ENCODE data around the gene CHD8. TPM values are rescaled to one million over a fixed set of nuclear protein-coding genes. Genes with fewer than 3 reads are reported as not detected.

The CHD8 gene, protein sequence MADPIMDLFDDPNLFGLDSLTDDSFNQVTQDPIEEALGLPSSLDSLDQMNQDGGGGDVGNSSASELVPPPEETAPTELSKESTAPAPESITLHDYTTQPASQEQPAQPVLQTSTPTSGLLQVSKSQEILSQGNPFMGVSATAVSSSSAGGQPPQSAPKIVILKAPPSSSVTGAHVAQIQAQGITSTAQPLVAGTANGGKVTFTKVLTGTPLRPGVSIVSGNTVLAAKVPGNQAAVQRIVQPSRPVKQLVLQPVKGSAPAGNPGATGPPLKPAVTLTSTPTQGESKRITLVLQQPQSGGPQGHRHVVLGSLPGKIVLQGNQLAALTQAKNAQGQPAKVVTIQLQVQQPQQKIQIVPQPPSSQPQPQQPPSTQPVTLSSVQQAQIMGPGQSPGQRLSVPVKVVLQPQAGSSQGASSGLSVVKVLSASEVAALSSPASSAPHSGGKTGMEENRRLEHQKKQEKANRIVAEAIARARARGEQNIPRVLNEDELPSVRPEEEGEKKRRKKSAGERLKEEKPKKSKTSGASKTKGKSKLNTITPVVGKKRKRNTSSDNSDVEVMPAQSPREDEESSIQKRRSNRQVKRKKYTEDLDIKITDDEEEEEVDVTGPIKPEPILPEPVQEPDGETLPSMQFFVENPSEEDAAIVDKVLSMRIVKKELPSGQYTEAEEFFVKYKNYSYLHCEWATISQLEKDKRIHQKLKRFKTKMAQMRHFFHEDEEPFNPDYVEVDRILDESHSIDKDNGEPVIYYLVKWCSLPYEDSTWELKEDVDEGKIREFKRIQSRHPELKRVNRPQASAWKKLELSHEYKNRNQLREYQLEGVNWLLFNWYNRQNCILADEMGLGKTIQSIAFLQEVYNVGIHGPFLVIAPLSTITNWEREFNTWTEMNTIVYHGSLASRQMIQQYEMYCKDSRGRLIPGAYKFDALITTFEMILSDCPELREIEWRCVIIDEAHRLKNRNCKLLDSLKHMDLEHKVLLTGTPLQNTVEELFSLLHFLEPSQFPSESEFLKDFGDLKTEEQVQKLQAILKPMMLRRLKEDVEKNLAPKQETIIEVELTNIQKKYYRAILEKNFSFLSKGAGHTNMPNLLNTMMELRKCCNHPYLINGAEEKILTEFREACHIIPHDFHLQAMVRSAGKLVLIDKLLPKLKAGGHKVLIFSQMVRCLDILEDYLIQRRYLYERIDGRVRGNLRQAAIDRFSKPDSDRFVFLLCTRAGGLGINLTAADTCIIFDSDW (N-terminal part only)
- total RNA-seq = 10 to 100 TPM; 73.9 to 75.5 TPM

DNA sequence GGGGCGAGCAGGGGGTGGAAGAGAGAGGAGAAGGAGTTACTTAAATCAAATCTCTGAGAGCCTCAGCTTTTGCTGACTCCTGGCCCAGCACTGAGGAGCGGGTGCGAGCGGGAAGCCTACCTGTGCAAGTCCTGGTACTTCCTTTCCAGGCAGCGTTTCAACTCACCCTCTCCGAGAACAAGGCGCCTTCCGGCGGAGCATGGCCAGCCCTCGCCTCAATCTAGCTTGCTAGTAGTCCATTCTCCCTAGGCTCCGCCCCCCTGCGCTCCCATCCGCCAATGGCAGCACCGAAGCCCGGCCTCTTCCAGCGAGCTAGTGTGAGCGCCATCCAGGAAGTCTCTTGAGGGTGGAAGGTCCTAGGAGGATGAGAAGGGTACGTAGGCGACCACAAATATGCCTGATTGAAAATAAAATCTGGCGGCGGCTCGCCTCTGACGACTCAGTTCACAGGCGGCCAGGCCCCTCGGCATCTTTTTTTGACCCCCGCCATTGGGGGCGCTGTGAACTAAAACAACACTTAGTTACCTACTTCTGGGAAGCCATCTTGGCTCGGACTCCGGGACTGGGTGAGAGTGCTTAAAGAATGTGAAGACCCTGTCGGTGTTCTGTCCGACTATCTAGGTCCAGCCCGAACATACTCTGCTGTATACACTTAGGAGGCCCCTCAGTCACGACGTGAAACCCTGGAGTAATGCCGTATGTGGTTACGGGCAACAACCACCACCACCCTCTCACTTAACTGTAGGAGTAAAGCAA, at the start of gene CHD8:
TSS of gene CHD8 (minus strand) at position 212 of the 756 bp plus-strand sequence. CDS start 24,480 bp downstream, outside the sequence.
- H3K4me3 Mint-ChIP-seq = peak within 1 kb of the TSS; percentile 91
- peaks cover 17% of the 10 kb centered on the region for H3K36me3 Mint-ChIP-seq (ENCODE audit: low read depth)
- H3K27me3 Mint-ChIP-seq (ENCODE audit: low read depth) = no peaks in the 10 kb centered on the region
- CTCF ChIA-PET = interaction anchor here (0.6 to 4.1 kb wide), 24 partner anchors 9 to 195 kb away, joined by 3 to 16 read pairs (median 4); partner anchors contain the start of genes METTL3, RAB2B and SUPT16H
- peaks cover 37% of the 10 kb centered on the region for H3K4me1 Mint-ChIP-seq (ENCODE audit: low read depth)
- no peaks in the 10 kb centered on the region for H3K9me3 Mint-ChIP-seq
- peak; percentile 100 for DNase-seq
- peak within 1 kb of the TSS; percentile 98 for H3K27ac Mint-ChIP-seq
- intact Hi-C loops (cut with micrococcal nuclease) = loop anchor here (1.0 to 10.0 kb wide), 14 partner anchors 19 to 1099 kb away; partner anchors contain the start of genes ANG, HNRNPC, METTL3 and RNASE4

DNA sequence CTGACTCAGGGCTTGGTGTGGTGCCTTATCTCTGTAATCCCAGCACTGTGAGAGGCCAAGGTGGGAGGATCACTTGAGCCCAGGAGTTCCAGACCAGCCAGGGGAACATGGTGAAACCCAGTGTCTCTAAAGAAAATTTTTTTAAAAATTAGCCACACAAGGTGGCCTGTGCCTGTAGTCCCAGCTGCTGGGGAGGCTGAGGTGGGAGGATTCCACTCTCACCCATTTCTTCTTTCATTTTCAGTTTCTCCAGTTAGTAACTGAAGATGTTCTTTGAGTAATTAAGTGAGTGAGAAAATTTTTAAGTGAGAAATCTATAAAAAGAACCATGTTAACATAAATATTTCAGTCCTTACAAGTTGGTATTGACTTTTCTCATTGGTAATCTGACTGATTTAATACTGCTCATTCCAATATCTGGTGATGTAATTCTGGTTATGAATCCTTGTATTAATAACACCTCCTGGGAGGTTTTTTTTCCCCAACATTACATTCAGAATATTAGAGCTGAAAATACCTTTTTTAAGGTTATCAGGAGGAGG, 49.2 kb upstream of the CHD8 start:
- CTCF ChIA-PET = interaction anchor here (0.7 to 1.1 kb wide), 3 partner anchors 8 to 68 kb away, joined by 3 to 4 read pairs (median 3); no protein-coding TSS in a partner anchor
- intact Hi-C loops (cut with micrococcal nuclease) = loop anchor here (1.0 kb wide), 1 partner anchor 91 kb away; no protein-coding TSS in a partner anchor
- Mint-ChIP-seq H3K4me1 (ENCODE audit: low read depth) (peaks cover 41% of the 10 kb centered on the region), H3K27ac (peak overlapping the region; percentile 82), H3K36me3 (ENCODE audit: low read depth) (peaks cover 31% of the 10 kb centered on the region), H3K9me3 (no peaks in the 10 kb centered on the region), H3K4me3 (no peak overlapping the region), H3K27me3 (ENCODE audit: low read depth) (no peaks in the 10 kb centered on the region)
- DNase-seq = peak; percentile 47

DNA sequence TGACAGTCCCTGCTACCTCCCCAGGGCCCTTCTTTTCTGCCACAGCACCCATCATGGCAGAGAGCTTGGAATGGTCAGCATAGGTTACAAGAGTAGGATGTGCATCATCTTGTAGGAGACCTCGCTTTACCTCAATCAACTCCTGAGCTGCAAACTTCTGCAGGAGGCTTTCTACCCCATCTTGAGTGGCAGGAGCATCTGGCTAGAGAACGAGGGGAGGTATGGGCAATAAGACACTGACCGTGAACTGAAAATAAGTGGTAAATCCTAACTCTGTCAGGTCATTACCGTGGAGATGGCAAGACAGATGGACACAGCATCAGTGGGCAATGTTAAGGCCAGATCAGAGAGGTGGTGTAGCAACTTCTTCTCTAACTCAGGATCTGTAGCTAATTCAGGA, 47.5 kb upstream of the CHD8 start:
- intact Hi-C loops (cut with micrococcal nuclease) = no loop called here
- Mint-ChIP-seq H3K27ac (peak overlapping the region; percentile 67), H3K36me3 (ENCODE audit: low read depth) (peaks cover 34% of the 10 kb centered on the region), H3K4me3 (no peak overlapping the region), H3K27me3 (ENCODE audit: low read depth) (no peaks in the 10 kb centered on the region), H3K4me1 (ENCODE audit: low read depth) (peaks cover 38% of the 10 kb centered on the region), H3K9me3 (no peaks in the 10 kb centered on the region)
- DNase-seq = no peak
- CTCF ChIA-PET = interaction anchor here (0.6 to 0.8 kb wide), 2 partner anchors 26 to 601 kb away, joined by 3 to 4 read pairs; no protein-coding TSS in a partner anchor

DNA sequence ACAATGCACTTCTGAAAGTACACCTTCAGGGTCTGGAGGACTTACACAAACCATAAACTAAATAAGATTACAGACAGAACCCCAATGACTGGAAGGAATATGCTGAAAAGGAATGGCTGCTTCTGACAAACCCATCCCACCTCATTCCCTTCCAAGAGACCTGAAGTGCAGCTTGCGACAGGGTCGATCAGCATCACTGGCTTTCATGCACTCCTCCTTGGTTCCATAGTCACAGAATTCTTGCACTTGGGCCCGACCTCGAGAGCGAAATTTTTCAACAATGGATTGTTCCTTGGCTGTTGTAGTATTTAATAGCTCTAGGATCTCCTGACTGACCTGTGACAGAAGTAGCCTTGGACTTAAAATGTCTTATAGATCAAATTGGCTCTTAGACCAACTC, 45.6 kb upstream of the CHD8 start:
- Mint-ChIP-seq H3K9me3 (no peaks in the 10 kb centered on the region), H3K27ac (peak overlapping the region; percentile 48), H3K36me3 (ENCODE audit: low read depth) (peaks cover 26% of the 10 kb centered on the region), H3K4me3 (no peak overlapping the region), H3K4me1 (ENCODE audit: low read depth) (peaks cover 33% of the 10 kb centered on the region), H3K27me3 (ENCODE audit: low read depth) (no peaks in the 10 kb centered on the region)
- intact Hi-C loops (cut with micrococcal nuclease) = no loop called here
- CTCF ChIA-PET = interaction anchor here (0.7 to 3.8 kb wide), 3 partner anchors 10 to 37 kb away, joined by 3 to 44 read pairs (median 3); partner anchors contain the start of genes METTL3 and TOX4
- DNase-seq = no peak

DNA sequence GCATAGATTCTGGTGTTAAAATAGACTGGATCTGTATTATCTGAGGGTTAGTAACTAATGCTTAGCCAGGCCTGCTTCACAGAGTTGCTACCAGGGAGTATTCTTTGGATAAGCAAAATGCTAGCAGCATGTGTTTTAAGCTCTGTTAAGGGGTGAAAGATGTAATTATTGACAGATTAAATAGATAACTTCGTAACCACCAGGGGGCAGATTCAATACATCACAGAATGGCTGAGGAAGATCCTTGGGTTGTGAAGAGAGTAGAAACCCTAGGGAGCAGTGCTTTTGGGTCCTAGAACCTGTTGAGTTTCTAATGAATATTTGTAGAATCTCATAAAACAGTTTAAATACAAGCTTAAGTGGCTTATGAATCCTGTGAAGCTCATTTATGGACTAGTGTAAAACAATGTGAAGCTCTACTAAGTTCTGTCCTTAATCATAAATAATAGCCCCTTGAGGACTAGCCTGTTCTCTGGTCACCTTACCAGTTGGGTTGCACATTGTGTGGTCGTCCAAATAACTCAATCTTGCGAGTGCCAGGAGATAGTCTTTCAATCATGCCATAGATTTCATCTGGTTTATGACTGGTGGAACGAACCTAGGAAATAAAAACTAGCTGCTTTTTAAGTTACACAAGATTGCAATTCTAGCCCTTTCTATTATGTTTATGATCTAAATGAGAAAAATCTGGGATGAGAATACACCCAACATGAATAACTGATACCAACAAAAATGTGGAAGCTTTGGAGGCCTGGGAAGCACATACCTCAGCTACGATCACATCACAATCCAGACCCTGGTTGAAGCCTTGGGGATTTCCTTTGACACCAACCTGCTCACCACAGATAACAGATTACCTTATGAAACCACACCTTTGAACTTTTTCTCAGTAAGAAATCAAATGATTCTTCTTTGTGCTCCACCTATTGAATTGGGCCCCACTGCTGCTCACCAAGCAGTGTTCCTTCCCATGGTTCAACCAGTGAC, 42.9 kb upstream of the CHD8 start:
- no peaks in the 10 kb centered on the region for H3K9me3 Mint-ChIP-seq
- H3K4me3 Mint-ChIP-seq = no peak overlapping the region
- no peaks in the 10 kb centered on the region for H3K27me3 Mint-ChIP-seq (ENCODE audit: low read depth)
- DNase-seq = peak; percentile 32
- intact Hi-C loops (cut with micrococcal nuclease) = loop anchor here (1.0 kb wide), 2 partner anchors 27 to 58 kb away; partner anchors contain the start of gene SALL2
- peaks cover 30% of the 10 kb centered on the region for H3K36me3 Mint-ChIP-seq (ENCODE audit: low read depth)
- CTCF ChIA-PET = interaction anchor here (0.6 to 4.2 kb wide), 26 partner anchors 8 to 216 kb away, joined by 3 to 52 read pairs (median 7); partner anchors contain the start of genes CHD8, METTL3, RAB2B and SALL2
- peak overlapping the region; percentile 51 for H3K27ac Mint-ChIP-seq
- H3K4me1 Mint-ChIP-seq (ENCODE audit: low read depth) = peaks cover 18% of the 10 kb centered on the region

DNA sequence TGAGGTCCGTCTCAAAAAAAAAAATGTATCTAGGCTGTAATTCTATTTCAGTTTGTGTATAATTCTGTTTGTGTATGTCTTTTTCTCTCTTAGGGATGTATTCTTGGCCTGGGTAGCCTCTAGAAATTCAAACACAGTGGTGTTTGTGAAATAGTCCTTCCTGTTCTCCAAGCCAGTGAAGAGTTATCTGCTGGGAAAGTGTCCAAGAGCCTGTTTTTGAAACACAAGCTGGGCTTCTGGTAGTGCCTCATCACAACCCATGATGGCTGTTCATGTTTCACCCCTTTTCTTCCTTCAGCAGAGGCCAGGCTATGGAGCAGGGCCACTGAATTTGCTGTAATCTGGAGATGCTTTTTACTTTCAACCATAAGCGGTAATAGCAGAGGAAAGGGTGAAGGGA, 40.5 kb upstream of the CHD8 start:
- H3K36me3 Mint-ChIP-seq (ENCODE audit: low read depth) = peaks cover 36% of the 10 kb centered on the region
- no peaks in the 10 kb centered on the region for H3K27me3 Mint-ChIP-seq (ENCODE audit: low read depth)
- H3K27ac Mint-ChIP-seq = no peak overlapping the region
- intact Hi-C loops (cut with micrococcal nuclease) = no loop called here
- no peak for DNase-seq
- H3K4me1 Mint-ChIP-seq (ENCODE audit: low read depth) = peaks cover 17% of the 10 kb centered on the region
- H3K9me3 Mint-ChIP-seq = no peaks in the 10 kb centered on the region
- CTCF ChIA-PET = interaction anchor here (0.6 to 4.0 kb wide), 4 partner anchors 13 to 85 kb away, joined by 3 to 21 read pairs (median 4); partner anchors contain the start of genes RAB2B and TOX4
- no peak overlapping the region for H3K4me3 Mint-ChIP-seq

DNA sequence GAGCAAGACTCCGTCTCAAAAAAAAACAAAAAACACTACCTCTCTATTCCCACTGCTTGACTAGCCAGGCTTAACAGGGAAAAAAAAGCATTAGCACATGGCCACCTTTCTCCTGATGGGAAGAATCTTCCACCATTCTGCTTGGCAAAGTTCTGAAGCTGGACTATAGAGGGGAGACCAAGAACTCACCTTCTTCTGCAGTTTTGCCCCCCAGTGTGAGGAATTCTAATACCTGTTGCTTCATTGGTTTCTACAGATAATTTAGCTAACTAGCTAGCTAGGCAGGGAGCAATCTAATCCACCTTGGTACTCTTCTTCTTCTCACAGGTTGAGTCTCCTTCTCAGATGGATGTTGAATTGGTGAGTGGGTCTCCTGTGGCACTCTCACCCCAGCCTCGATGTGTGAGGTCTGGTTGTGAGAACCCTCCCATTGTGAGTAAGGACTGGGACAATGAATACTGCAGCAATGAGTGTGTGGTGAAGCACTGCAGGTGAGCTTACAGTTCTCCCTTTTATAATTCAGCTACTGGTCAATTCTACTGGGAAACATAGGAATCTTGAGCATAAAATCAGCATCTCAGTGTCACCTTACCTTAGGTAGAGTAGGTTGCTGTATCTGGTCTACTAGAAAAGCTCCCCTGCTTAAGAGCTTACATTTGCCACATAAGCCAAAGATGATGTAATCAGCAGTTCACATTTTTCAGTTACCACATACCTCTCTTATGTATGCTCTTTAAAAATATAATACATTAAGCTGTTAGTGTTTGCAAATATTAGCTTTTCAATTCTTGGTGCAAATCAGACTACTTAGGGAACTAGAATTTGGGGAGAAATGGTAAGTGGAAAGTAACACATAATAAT, 39.2 kb upstream of the CHD8 start:
- intact Hi-C loops (cut with micrococcal nuclease) = no loop called here
- Mint-ChIP-seq H3K4me3 (no peak overlapping the region), H3K36me3 (ENCODE audit: low read depth) (peaks cover 31% of the 10 kb centered on the region), H3K27ac (peak overlapping the region; percentile 54), H3K27me3 (ENCODE audit: low read depth) (no peaks in the 10 kb centered on the region), H3K4me1 (ENCODE audit: low read depth) (peaks cover 14% of the 10 kb centered on the region), H3K9me3 (no peaks in the 10 kb centered on the region)
- CTCF ChIA-PET = interaction anchor here (0.5 to 1.5 kb wide), 6 partner anchors 9 to 637 kb away, joined by 3 to 4 read pairs (median 3); no protein-coding TSS in a partner anchor
- no peak for DNase-seq

DNA sequence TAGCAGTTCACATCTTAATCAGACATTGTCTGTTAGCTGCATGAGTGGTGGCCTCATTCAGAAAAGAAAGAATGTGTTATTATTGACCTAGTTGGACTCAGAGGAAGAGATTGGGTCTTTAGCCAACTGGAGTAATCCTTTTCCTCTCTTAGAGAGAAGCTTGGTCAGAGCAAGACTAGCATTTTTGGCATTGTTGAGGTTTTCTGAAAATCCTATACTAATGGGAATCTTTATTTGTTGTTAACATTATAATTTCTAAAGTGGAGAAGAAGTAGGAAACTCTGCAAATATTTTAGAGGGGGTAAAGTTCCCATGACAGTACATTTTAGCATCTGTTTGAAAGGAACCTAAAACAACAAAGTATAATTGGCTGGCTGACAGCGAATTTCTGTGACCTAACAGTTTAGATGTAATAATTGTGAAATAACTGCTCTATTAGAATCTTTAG, 30.7 kb upstream of the CHD8 start:
- no peaks in the 10 kb centered on the region for H3K4me1 Mint-ChIP-seq (ENCODE audit: low read depth)
- intact Hi-C loops (cut with micrococcal nuclease) = no loop called here
- H3K4me3 Mint-ChIP-seq = no peak overlapping the region
- no peak for DNase-seq
- no peaks in the 10 kb centered on the region for H3K27me3 Mint-ChIP-seq (ENCODE audit: low read depth)
- H3K36me3 Mint-ChIP-seq (ENCODE audit: low read depth) = peaks cover 11% of the 10 kb centered on the region
- no peaks in the 10 kb centered on the region for H3K9me3 Mint-ChIP-seq
- H3K27ac Mint-ChIP-seq = no peak overlapping the region
- CTCF ChIA-PET = no interaction called here
